T-cell (primary cell): Measurements from ENCODE around the gene PLA2G5. TPM values are rescaled to one million over a fixed set of nuclear protein-coding genes. Genes with fewer than 3 reads are reported as not detected.
"Not testable (repeated sequence)": the region's sequence is repeated elsewhere in the genome, so short reads cannot be mapped to it uniquely, and the experiment has no call there.

Experiments
- ATAC-seq, 4 experiments: fragments of 200-7000 bp in 3 of 4; fragments of 150-1000 bp in 1 of 4; cut with Tn5 transposase; replicated peaks in 1 of 4; 1 replicate in 3 of 4; 2 replicates in 1 of 4; pipeline ENCODE4 v1.10.0; 2021; ENCODE audit warnings: moderate library complexity in 3 of 4, mild to moderate bottlenecking in 2 of 4, moderate number of reproducible peaks in 1 of 4
- CTCF ChIA-PET, 2 donors: fragments of 300-600 bp; sonication (Branson Sonifier 250); formaldehyde crosslinking; loops; one replicate each; lab custom pipeline; 2022; ENCODE audit warnings: antibody characterized with exemption in 2 of 2; lab: Charles Lee
- POLR2A ChIA-PET, 2 donors: fragments of 300-600 bp; sonication (Branson Sonifier 250); formaldehyde crosslinking; loops; one replicate each; lab custom pipeline; 2022; ENCODE audit warnings: antibody characterized with exemption in 2 of 2; lab: Charles Lee
- DNase-seq, 35 experiments: peaks; one replicate each; pipeline versions ENCODE4 v3.0.0 to v3.0.0-alpha.2; 2013 to 2023
- H3K27ac ChIP-seq: one replicate; pipeline ENCODE4 v1.5.1; 2013; ENCODE audit warnings: low read length
- H3K27me3 ChIP-seq, 2 experiments: replicated peaks in 1 of 2; 1 replicate in 1 of 2; 2 replicates in 1 of 2; pipeline versions ENCODE4 v1.6.1 to v1.7.0; 2013; ENCODE audit warnings: low read length in 1 of 2, mixed read lengths in 1 of 2; ENCODE audit not compliant: control insufficient read depth in 2 of 2, insufficient read depth in 2 of 2; ENCODE audit errors: extremely low read depth in 1 of 2
- H3K36me3 ChIP-seq, 2 donors: 1 replicate in 1 of 2; 2 replicates in 1 of 2; pipeline versions ENCODE4 v1.6.1 to v1.7.0; 2013; ENCODE audit warnings: low read length in 1 of 2; ENCODE audit not compliant: control insufficient read depth in 2 of 2, insufficient read depth in 1 of 2; ENCODE audit errors: extremely low read depth in 1 of 2
- H3K4me1 ChIP-seq, 2 experiments: 1 replicate in 1 of 2; 2 replicates in 1 of 2; pipeline versions ENCODE4 v1.6.1 to v1.7.0; 2013; ENCODE audit warnings: low read length in 2 of 2, mixed read lengths in 1 of 2; ENCODE audit not compliant: insufficient read depth in 2 of 2, control insufficient read depth in 1 of 2; ENCODE audit errors: extremely low read depth in 1 of 2
- H3K4me3 ChIP-seq, 2 donors: 1 replicate in 1 of 2; 2 replicates in 1 of 2; pipeline versions ENCODE4 v1.5.1 to v1.7.0; 2013; ENCODE audit warnings: mild to moderate bottlenecking in 2 of 2, low read length in 1 of 2, moderate library complexity in 1 of 2; ENCODE audit not compliant: control insufficient read depth in 1 of 2; ENCODE audit errors: extremely low read depth in 1 of 2
- H3K9me3 ChIP-seq: 2 replicates; pipeline ENCODE4 v1.7.0; 2013
- H3K27ac Mint-ChIP-seq, 2 donors: one replicate each; pipeline ENCODE4 v1.8.0; 2020 to 2021; ENCODE audit warnings: mild to moderate bottlenecking in 2 of 2, mixed read lengths in 2 of 2
- H3K27me3 Mint-ChIP-seq, 2 donors: one replicate each; pipeline ENCODE4 v1.8.0; 2021 to 2022; ENCODE audit warnings: mixed read lengths in 2 of 2
- H3K36me3 Mint-ChIP-seq: one replicate; pipeline ENCODE4 v1.8.0; 2021; ENCODE audit warnings: mixed read lengths
- H3K4me1 Mint-ChIP-seq, 3 donors: one replicate each; pipeline ENCODE4 v1.8.0; 2020 to 2022; ENCODE audit warnings: mixed read lengths in 3 of 3, mild to moderate bottlenecking in 1 of 3
- H3K4me3 Mint-ChIP-seq, 3 donors: one replicate each; pipeline ENCODE4 v1.8.0; 2020 to 2022; ENCODE audit warnings: mild to moderate bottlenecking in 3 of 3, mixed read lengths in 3 of 3, moderate library complexity in 3 of 3
- H3K9me3 Mint-ChIP-seq, 3 donors: one replicate each; pipeline ENCODE4 v1.8.0; 2020 to 2022; ENCODE audit warnings: mixed read lengths in 3 of 3
- WGBS: methylation state at CpG from one replicate; pipeline ENCODE4 v1.1.5; 2013; ENCODE audit warnings: missing lambda C conversion rate; ENCODE audit not compliant: insufficient coverage; 5-methylcytosine and 5-hydroxymethylcytosine counted together
- total RNA-seq, 35 experiments: library from RNA in 6 of 35; stranded (reverse) in 6 of 35; fragments of 120-200 nt in 1 of 35; gene quantifications; one replicate each; pipeline versions ENCODE4 v1.2.1 to v1.2.4 and lab custom pipeline; 2013 to 2026

PLA2G5 gene
- total RNA-seq, 5 donors from 2014 or later (not counting 1 experiment from before 2014, with no cell fraction given), result not detected

GRCh38 chr1:20124456-20125057 is 54.6 kb downstream of the PLA2G5 start:
- 54% methylated on average over 5 of the region's 7 CpGs for WGBS
- Mint-ChIP-seq H3K36me3 (no peaks in the 10 kb centered on the region), H3K27me3 (peaks cover 31 to 33% of the 10 kb centered on the region in 2 donors), H3K9me3 (peaks cover 0 to under 1% (median under 1%) of the 10 kb centered on the region in 3 donors), H3K4me3 (no peak overlapping the region), H3K27ac (no peak overlapping the region), H3K4me1 (peaks cover 0 to 2% (median 0%) of the 10 kb centered on the region in 3 donors)
- no peak for ATAC-seq
- Histone ChIP-seq H3K9me3 (no peaks in the 10 kb centered on the region), H3K27me3 (peaks cover 0 to 18% of the 10 kb centered on the region in 2 experiments), H3K27ac (no peak overlapping the region), H3K36me3 (no peaks in the 10 kb centered on the region), H3K4me3 (no peak overlapping the region), H3K4me1 (no peaks in the 10 kb centered on the region)
- DNase-seq, result no peak
- ChIA-PET CTCF (no interaction called here), POLR2A (no interaction called here)

GRCh38 chr1:20125100-20125499 is 55.1 kb downstream of the PLA2G5 start:
- no peak overlapping the region for H3K27ac Mint-ChIP-seq
- peaks cover 26 to 28% of the 10 kb centered on the region in 2 donors for H3K27me3 Mint-ChIP-seq
- H3K27me3 ChIP-seq, result peaks cover 0 to 15% of the 10 kb centered on the region in 2 experiments
- DNase-seq (no peak), ATAC-seq (no peak)
- no peaks in the 10 kb centered on the region for H3K36me3 ChIP-seq
- WGBS, result 88% methylated on average over 4 of the region's 10 CpGs
- no peaks in the 10 kb centered on the region for H3K4me1 ChIP-seq
- H3K27ac ChIP-seq, result no peak overlapping the region
- peaks cover 0 to 6% (median 2%) of the 10 kb centered on the region in 3 donors for H3K9me3 Mint-ChIP-seq
- CTCF ChIA-PET, result no interaction called here
- H3K4me1 Mint-ChIP-seq, result peaks cover 0 to under 1% (median 0%) of the 10 kb centered on the region in 3 donors
- POLR2A ChIA-PET, result no interaction called here
- H3K4me3 Mint-ChIP-seq, result no peak overlapping the region
- no peaks in the 10 kb centered on the region for H3K36me3 Mint-ChIP-seq
- no peaks in the 10 kb centered on the region for H3K9me3 ChIP-seq
- no peak overlapping the region for H3K4me3 ChIP-seq

- ChIA-PET CTCF (no interaction called here), POLR2A (no interaction called here)
- no peak for ATAC-seq
- Mint-ChIP-seq H3K9me3 (peaks cover 0 to 6% (median 2%) of the 10 kb centered on the region in 3 donors), H3K27me3 (peaks cover 19 to 24% of the 10 kb centered on the region in 2 donors), H3K4me3 (no peak overlapping the region), H3K27ac (no peak overlapping the region), H3K36me3 (no peaks in the 10 kb centered on the region), H3K4me1 (no peaks in the 10 kb centered on the region)
- Histone ChIP-seq H3K4me1 (no peaks in the 10 kb centered on the region), H3K4me3 (no peak overlapping the region), H3K36me3 (no peaks in the 10 kb centered on the region), H3K27me3 (peaks cover 0 to 14% of the 10 kb centered on the region in 2 experiments), H3K9me3 (no peaks in the 10 kb centered on the region), H3K27ac (no peak overlapping the region)
- no peak for DNase-seq
- 72% methylated on average over 7 of the region's 9 CpGs for WGBS
These were observed 56.2 kb downstream of the PLA2G5 start for GRCh38 chr1:20126041-20126805.

GRCh38 chr1:20126806-20127440 is 56.9 kb downstream of the PLA2G5 start:
- no peak overlapping the region for H3K4me3 ChIP-seq
- Mint-ChIP-seq H3K4me1 (no peaks in the 10 kb centered on the region), H3K27ac (no peak overlapping the region), H3K27me3 (peaks cover 16 to 19% of the 10 kb centered on the region in 2 donors), H3K4me3 (no peak overlapping the region), H3K9me3 (peaks cover 0 to 6% (median 2%) of the 10 kb centered on the region in 3 donors), H3K36me3 (no peaks in the 10 kb centered on the region)
- no peaks in the 10 kb centered on the region for H3K4me1 ChIP-seq
- CTCF ChIA-PET, result no interaction called here
- DNase-seq (no peak), ATAC-seq (no peak)
- no peaks in the 10 kb centered on the region for H3K9me3 ChIP-seq
- peaks cover 0 to 14% of the 10 kb centered on the region in 2 experiments for H3K27me3 ChIP-seq
- H3K36me3 ChIP-seq, result no peaks in the 10 kb centered on the region
- POLR2A ChIA-PET, result no interaction called here
- no peak overlapping the region for H3K27ac ChIP-seq
- 88% methylated on average over 9 of the region's 10 CpGs for WGBS

GRCh38 chr1:20130518-20130917 is 60.5 kb downstream of the PLA2G5 start:
- H3K9me3 Mint-ChIP-seq, H3K27me3 Mint-ChIP-seq, DNase-seq, POLR2A ChIA-PET, H3K27ac Mint-ChIP-seq, ATAC-seq, H3K9me3 ChIP-seq, H3K4me3 ChIP-seq, H3K4me1 ChIP-seq, H3K4me1 Mint-ChIP-seq, H3K36me3 Mint-ChIP-seq, H3K36me3 ChIP-seq, H3K27me3 ChIP-seq, CTCF ChIA-PET, H3K4me3 Mint-ChIP-seq, H3K27ac ChIP-seq: not testable (repeated sequence)
- WGBS, result 100% methylated on average over 1 of the region's 3 CpGs

- no peaks in the 10 kb centered on the region for H3K36me3 Mint-ChIP-seq
- Histone ChIP-seq H3K36me3 (no peaks in the 10 kb centered on the region), H3K4me1 (no peaks in the 10 kb centered on the region), H3K27me3 (peaks cover 0 to 16% of the 10 kb centered on the region in 2 experiments), H3K4me3 (no peak overlapping the region), H3K27ac (no peak overlapping the region), H3K9me3 (no peaks in the 10 kb centered on the region)
- H3K27ac Mint-ChIP-seq, result no peak overlapping the region
- no CpG with 5 or more reads among the region's 3 CpGs for WGBS
- DNase-seq (no peak), ATAC-seq (no peak)
- H3K4me1 Mint-ChIP-seq, result no peaks in the 10 kb centered on the region
- no peak overlapping the region for H3K4me3 Mint-ChIP-seq
- ChIA-PET POLR2A (no interaction called here), CTCF (no interaction called here)
- H3K27me3 Mint-ChIP-seq, result peaks cover 11 to 15% of the 10 kb centered on the region in 2 donors
- peaks cover 0 to 3% (median 1%) of the 10 kb centered on the region in 3 donors for H3K9me3 Mint-ChIP-seq
These were observed 65.0 kb downstream of the PLA2G5 start for GRCh38 chr1:20134995-20135394.
